ENCODE data around the gene LRP1B. TPM values are rescaled to one million over a fixed set of nuclear protein-coding genes. Genes with fewer than 3 reads are reported as not detected.

Gene LRP1B
- total and polyA plus RNA-seq, 2 of the 8 experiments (the other 6 are each of a cell fraction or from before 2014, with no cell fraction given): 0.03 TPM; not detected in 1

DNA sequence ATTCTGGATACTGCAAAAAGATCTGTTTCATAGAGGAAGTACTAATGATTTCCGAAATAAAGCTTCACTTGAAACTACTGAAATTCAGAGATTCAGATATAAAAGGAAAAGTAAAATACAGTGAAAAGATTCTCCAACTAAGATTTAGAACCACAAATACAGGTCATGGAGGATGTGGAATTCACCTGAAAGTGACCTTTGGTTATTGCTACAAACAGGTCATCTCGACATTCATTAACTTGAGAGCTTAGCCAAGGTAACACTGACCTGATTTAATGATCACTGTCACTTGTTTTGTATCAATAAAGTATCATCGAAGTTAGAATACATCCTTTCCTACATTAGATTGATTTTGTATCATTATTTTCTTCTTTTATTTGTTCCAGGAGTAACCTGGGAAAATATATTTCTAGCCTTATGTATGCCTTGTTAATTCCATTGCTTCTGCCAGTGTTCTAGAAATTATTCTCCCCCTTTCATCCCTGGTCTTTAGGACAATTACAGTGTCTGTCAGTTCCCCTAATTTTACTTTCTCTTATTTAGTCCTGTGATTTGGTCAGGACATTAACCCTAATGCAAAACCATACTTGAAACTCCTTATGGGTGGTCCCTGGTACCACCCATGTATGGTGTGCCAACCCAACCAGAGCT is 420.1 kb downstream of the LRP1B start:
- H3K56ac ChIP-seq (replicated peaks; ENCODE audit: insufficient read length, low read depth, low read length): no peak overlapping the region
- no peak overlapping the region for H2BK20ac ChIP-seq (ENCODE audit: low read length)
- H3K14ac ChIP-seq (ENCODE audit: insufficient read length): no peak overlapping the region
- no peak overlapping the region for H3K18ac ChIP-seq (ENCODE audit: extremely low read depth, low read length)
- H2BK5ac ChIP-seq (ENCODE audit: low read depth, low read length): no peak overlapping the region
- no peak overlapping the region for H4K5ac ChIP-seq (ENCODE audit: insufficient read length, low read depth, low read length)
- H3K79me2 ChIP-seq (ENCODE audit: control insufficient read depth in 1 of 2, insufficient read depth in 2 of 2, low read length in 2 of 2): no peaks in the 10 kb centered on the region
- H2BK120ac ChIP-seq (replicated peaks; ENCODE audit: low read depth, low read length): no peak overlapping the region
- no peak overlapping the region for H2BK12ac ChIP-seq (ENCODE audit: low read depth, low read length)
- H4K91ac ChIP-seq (replicated peaks; ENCODE audit: insufficient read length, low read length): no peak overlapping the region
- H3K36me3 ChIP-seq (ENCODE audit: control insufficient read depth in 2 of 4, insufficient read depth in 4 of 4, low read length in 3 of 4): no peaks in the 10 kb centered on the region
- no peaks in the 10 kb centered on the region for H3K79me1 ChIP-seq (ENCODE audit: low read depth, low read length)
- no peaks in the 10 kb centered on the region for H3K23me2 ChIP-seq (ENCODE audit: low read depth, low read length)
- H2BK15ac ChIP-seq (ENCODE audit: low read length): 0 out of 2 replicates have a peak overlapping the region, but pooled peaks have one; percentile 1
- H2AK5ac ChIP-seq (ENCODE audit: low read depth, low read length): no peak overlapping the region
- no peak overlapping the region for H2AFZ ChIP-seq (ENCODE audit: low read length)
- H3K4me3 ChIP-seq (ENCODE audit: extremely low read depth in 1 of 4, insufficient read depth in 2 of 4, low read depth in 3 of 4, low read length in 4 of 4): no peak overlapping the region
- H3K27ac ChIP-seq (ENCODE audit: low read depth, low read length): no peak overlapping the region
- no peaks in the 10 kb centered on the region for H4K20me1 ChIP-seq (replicated peaks in 1 of 2; ENCODE audit: control insufficient read depth in 1 of 2, insufficient read depth in 2 of 2, low read length in 2 of 2)
- CTCF ChIA-PET (ENCODE audit: partially characterized antibody): no interaction called here
- H3K4me2 ChIP-seq (ENCODE audit: insufficient read depth in 1 of 2, low read depth in 2 of 2, low read length in 2 of 2): no peak overlapping the region
- no peak overlapping the region for H3K4ac ChIP-seq (replicated peaks; ENCODE audit: insufficient read length, low read depth, low read length)
- no peaks in the 10 kb centered on the region for H3K4me1 ChIP-seq (replicated peaks in 1 of 4; ENCODE audit: control insufficient read depth in 3 of 4, insufficient read depth in 4 of 4, low read length in 3 of 4)
- POLR2A ChIA-PET (ENCODE audit: partially characterized antibody): no interaction called here
- 95% methylated on average over 3 of the region's 3 CpGs; no CpG with 5 or more reads in 1 of the 2 experiments for WGBS, 2 experiments (ENCODE audit: extremely low coverage in 1 of 2, insufficient coverage in 1 of 2, insufficient read length in 1 of 2, insufficient replicate concordance in 2 of 2, low coverage in 1 of 2, low lambda C conversion rate in 2 of 2, missing lambda C conversion rate in 1 of 2)
- FAIRE-seq (no peak), DNase-seq (ENCODE audit: low read depth in 1 of 2, low spot score in 2 of 2) (no peak)
- H4K8ac ChIP-seq (ENCODE audit: extremely low read depth, insufficient read depth, low read length): no peak overlapping the region
- peaks cover 0 to 1% (median 0%) of the 10 kb centered on the region in 4 experiments; a peak in 1 of 7 replicates for H3K27me3 ChIP-seq (replicated peaks in 1 of 4; ENCODE audit: control insufficient read depth in 3 of 4, extremely low read depth in 1 of 4, insufficient read depth in 3 of 4, low read length in 3 of 4)
- H3K9me3 ChIP-seq (ENCODE audit: insufficient read depth in 2 of 2, low read depth in 1 of 2, low read length in 1 of 2): no peaks in the 10 kb centered on the region
- no peak overlapping the region for H3K9ac ChIP-seq (replicated peaks in 1 of 4; ENCODE audit: extremely low read depth in 1 of 4, low read depth in 3 of 4, low read length in 3 of 4)
- H3K23ac ChIP-seq (ENCODE audit: insufficient read length): no peak overlapping the region
- TF ChIP-seq SP2 (IDR thresholded peaks at IDR 0.05; ENCODE audit: low read length) (no peak), POLR2A (IDR thresholded peaks at IDR 0.05; ENCODE audit: control extremely low read depth in 1 of 2, low read depth in 2 of 2, low read length in 2 of 2) (no peak), PHF8 (conservative IDR thresholded peaks at IDR 0.05; ENCODE audit: low read depth, low read length) (no peak), RAD21 (IDR thresholded peaks at IDR 0.05 in 1 of 2, conservative IDR thresholded peaks at IDR 0.05 in 1 of 2; ENCODE audit: low read depth in 2 of 2, low read length in 2 of 2) (no peak), CTBP2 (IDR thresholded peaks at IDR 0.05; ENCODE audit: borderline replicate concordance, insufficient read depth, insufficient read length, low read length) (no peak), SIN3A (conservative IDR thresholded peaks at IDR 0.05 in 1 of 2, IDR thresholded peaks at IDR 0.05 in 1 of 2; ENCODE audit: low read depth in 1 of 2, low read length in 2 of 2) (no peak), CHD2 (IDR thresholded peaks at IDR 0.05; ENCODE audit: low read length) (no peak), E2F6 (IDR thresholded peaks at IDR 0.05) (no peak), TCF12 (IDR thresholded peaks at IDR 0.05; ENCODE audit: low read depth, low read length) (no peak), FOSL1 (IDR thresholded peaks at IDR 0.05; ENCODE audit: insufficient read depth, low read depth, low read length) (no peak), JUN (IDR thresholded peaks at IDR 0.05; ENCODE audit: low read depth, low read length) (no peak), RFX5 (IDR thresholded peaks at IDR 0.05; ENCODE audit: borderline replicate concordance, low read depth, low read length) (no peak), POLR2AphosphoS5 (IDR thresholded peaks at IDR 0.05; ENCODE audit: low read depth, low read length) (no peak)

Measured in H1 (cell line).